B cell (primary cell): ENCODE data around the gene TYK2.

ENCODE experiments used
- EZH2 ChIP-seq: IDR thresholded peaks from 2 replicates; pipeline ENCODE4 v1.6.1; 2012; ENCODE audit warnings: borderline replicate concordance, low read depth, mild to moderate bottlenecking, moderate library complexity, low read length; ENCODE audit not compliant: insufficient read depth, poor library complexity, severe bottlenecking
- TF ChIP-seq, protein P1 (sequence below): fragments of 200-600 bp; IDR thresholded peaks from one replicate; pipeline ENCODE4 v1.8.0; 2022; ENCODE audit warnings: antibody characterized with exemption, mild to moderate bottlenecking

DNA sequence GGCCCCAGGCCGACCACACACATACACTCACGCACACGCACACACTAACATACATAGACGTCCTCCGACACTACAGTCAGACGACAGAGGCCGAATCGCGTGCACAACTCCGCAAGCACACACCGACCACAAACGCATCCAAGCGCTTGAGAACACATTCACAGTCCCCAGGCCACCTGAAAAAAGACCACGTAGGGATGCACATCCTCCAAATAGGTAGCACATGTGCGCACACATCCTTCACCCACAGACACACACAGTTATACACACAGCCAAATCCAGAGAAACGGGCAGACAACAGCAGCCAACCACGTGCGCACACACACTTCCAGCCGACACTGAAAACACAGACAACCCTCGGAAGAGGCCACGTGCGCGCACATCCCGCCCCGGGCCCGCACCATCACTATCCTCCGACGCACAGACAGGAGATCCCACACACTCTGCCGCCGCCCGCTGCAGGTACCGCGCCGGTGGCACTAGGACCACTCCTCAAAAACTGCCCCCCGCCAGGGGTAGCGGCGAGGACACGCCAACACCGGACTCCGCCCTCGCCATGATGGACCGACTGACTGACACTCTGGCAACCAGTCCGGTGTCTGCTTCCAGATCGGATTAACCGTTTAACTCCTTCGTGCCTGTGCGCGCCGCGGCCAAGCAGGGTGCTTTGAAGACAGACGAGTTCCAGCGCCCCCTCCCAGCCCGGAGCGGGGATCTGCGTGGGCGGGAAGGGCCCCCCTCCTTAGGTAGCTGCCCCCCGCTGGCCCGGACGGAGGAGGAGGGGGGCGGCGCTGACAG is 39.5 kb upstream of the TYK2 start:
- TF ChIP-seq, protein P1, sequence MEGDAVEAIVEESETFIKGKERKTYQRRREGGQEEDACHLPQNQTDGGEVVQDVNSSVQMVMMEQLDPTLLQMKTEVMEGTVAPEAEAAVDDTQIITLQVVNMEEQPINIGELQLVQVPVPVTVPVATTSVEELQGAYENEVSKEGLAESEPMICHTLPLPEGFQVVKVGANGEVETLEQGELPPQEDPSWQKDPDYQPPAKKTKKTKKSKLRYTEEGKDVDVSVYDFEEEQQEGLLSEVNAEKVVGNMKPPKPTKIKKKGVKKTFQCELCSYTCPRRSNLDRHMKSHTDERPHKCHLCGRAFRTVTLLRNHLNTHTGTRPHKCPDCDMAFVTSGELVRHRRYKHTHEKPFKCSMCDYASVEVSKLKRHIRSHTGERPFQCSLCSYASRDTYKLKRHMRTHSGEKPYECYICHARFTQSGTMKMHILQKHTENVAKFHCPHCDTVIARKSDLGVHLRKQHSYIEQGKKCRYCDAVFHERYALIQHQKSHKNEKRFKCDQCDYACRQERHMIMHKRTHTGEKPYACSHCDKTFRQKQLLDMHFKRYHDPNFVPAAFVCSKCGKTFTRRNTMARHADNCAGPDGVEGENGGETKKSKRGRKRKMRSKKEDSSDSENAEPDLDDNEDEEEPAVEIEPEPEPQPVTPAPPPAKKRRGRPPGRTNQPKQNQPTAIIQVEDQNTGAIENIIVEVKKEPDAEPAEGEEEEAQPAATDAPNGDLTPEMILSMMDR, result no peak
- peak; percentile 94 for TF ChIP-seq EZH2
